HEK293T (cell line): Measurements from ENCODE around the gene DHRS4.

Source experiments
- BHLHE40 ChIP-seq: fragments of 450-650 bp; IDR thresholded peaks from 2 replicates; pipeline ENCODE4 v1.6.1; 2016; ENCODE audit warnings: mild to moderate bottlenecking, moderate library complexity, borderline replicate concordance
- ELF4 ChIP-seq: fragments of 450-650 bp; IDR thresholded peaks from 2 replicates; pipeline ENCODE4 v1.6.1; 2017; ENCODE audit warnings: antibody characterized with exemption
- NFRKB ChIP-seq: fragments of 450-650 bp; IDR thresholded peaks from 2 replicates; pipeline ENCODE4 v1.6.1; 2016; ENCODE audit warnings: mild to moderate bottlenecking, moderate library complexity
- SP1 ChIP-seq: fragments of 450-650 bp; IDR thresholded peaks from 2 replicates; pipeline ENCODE4 v1.6.1; 2017
- TARDBP ChIP-seq: fragments of 450-650 bp; IDR thresholded peaks from 2 replicates; pipeline ENCODE4 v1.6.1; 2016

DNA sequence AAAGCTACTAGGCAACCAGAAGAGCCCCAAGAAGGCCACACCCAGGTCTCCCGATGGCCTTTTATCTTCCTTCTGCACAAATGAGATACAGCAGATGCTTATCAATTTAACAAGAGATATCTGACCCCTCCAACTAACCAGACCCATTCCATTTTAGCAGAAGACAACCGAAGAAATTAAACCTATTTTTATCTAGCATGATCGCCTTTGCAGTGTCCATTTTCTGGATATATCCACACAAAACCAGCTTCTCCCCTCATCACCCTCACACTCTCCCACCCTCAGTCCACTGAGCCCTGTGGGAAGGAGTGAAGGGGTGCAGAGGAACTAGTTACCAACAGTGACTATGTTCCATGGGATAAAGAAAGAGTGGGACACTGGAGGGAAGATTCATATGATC, 20.9 kb upstream of the DHRS4 start:
- no peak for TF ChIP-seq NFRKB
- no peak for TF ChIP-seq ELF4
- TF ChIP-seq SP1: no peak
- TF ChIP-seq BHLHE40: no peak
- TF ChIP-seq TARDBP: no peak
